HepG2 (cell line): ENCODE results near the gene NCCRP1. TPM values are rescaled to one million over a fixed set of nuclear protein-coding genes. Genes with fewer than 3 reads are reported as not detected.

Experiments
- DPF2 ChIP-seq: sonication (generic); formaldehyde crosslinking; IDR thresholded peaks from 2 replicates; pipeline ENCODE4 v1.4.0; 2020; ENCODE audit warnings: mild to moderate bottlenecking, low read depth, missing genetic modification reagents, borderline replicate concordance
- FOXC1 ChIP-seq: sonication (generic); formaldehyde crosslinking; IDR thresholded peaks from 2 replicates; pipeline ENCODE4 v1.8.0; 2022; ENCODE audit warnings: mild to moderate bottlenecking, missing genetic modification reagents, borderline replicate concordance
- HHEX ChIP-seq: IDR thresholded peaks from 2 replicates; pipeline ENCODE4 v1.6.1; 2016; ENCODE audit warnings: control low read depth
- HNF4A ChIP-seq: sonication (generic); formaldehyde crosslinking; IDR thresholded peaks from 2 replicates; pipeline ENCODE4 v1.4.0; 2020; ENCODE audit warnings: missing genetic modification reagents
- KAT2B ChIP-seq: fragments of 150-350 bp; IDR thresholded peaks from 2 replicates; pipeline ENCODE4 v1.6.1; 2014; ENCODE audit warnings: low read depth, low read length, borderline replicate concordance
- LBX2 ChIP-seq: sonication (generic); formaldehyde crosslinking; IDR thresholded peaks from 2 replicates; pipeline ENCODE4 v1.5.0; 2020; ENCODE audit warnings: missing genetic modification reagents, mild to moderate bottlenecking, borderline replicate concordance
- NFIB ChIP-seq: sonication (generic); formaldehyde crosslinking; IDR thresholded peaks from 2 replicates; pipeline ENCODE4 v1.9.0; 2021; ENCODE audit warnings: missing genetic modification reagents, mild to moderate bottlenecking, borderline replicate concordance
- POGZ ChIP-seq: sonication (generic); formaldehyde crosslinking; IDR thresholded peaks from 2 replicates; pipeline ENCODE4 v1.4.0; 2020; ENCODE audit warnings: mild to moderate bottlenecking, missing genetic modification reagents
- RFXANK ChIP-seq: IDR thresholded peaks from 2 replicates; pipeline ENCODE4 v1.6.1; 2016
- RORA ChIP-seq: sonication (generic); formaldehyde crosslinking; IDR thresholded peaks from 2 replicates; pipeline ENCODE4 v1.5.0; 2020; ENCODE audit warnings: mild to moderate bottlenecking, missing genetic modification reagents, moderate library complexity
- TBX2 ChIP-seq: sonication (generic); formaldehyde crosslinking; IDR thresholded peaks from 2 replicates; pipeline ENCODE4 v1.5.0; 2020; ENCODE audit warnings: missing genetic modification reagents, mild to moderate bottlenecking, borderline replicate concordance
- ZBTB8A ChIP-seq: sonication (generic); formaldehyde crosslinking; IDR thresholded peaks from 2 replicates; pipeline ENCODE4 v1.4.0; 2020; ENCODE audit warnings: mild to moderate bottlenecking, low read depth, missing genetic modification reagents, borderline replicate concordance
- ZNF276 ChIP-seq: sonication (generic); formaldehyde crosslinking; IDR thresholded peaks from 2 replicates; pipeline ENCODE4 v1.4.0; 2020; ENCODE audit warnings: mild to moderate bottlenecking, low read depth, missing genetic modification reagents
- ZNF451 ChIP-seq: sonication (generic); formaldehyde crosslinking; IDR thresholded peaks from 2 replicates; pipeline ENCODE4 v1.5.0; 2020; ENCODE audit warnings: mild to moderate bottlenecking, missing genetic modification reagents
- ZNF687 ChIP-seq: sonication (generic); formaldehyde crosslinking; IDR thresholded peaks from 2 replicates; pipeline ENCODE4 v1.5.1; 2020; ENCODE audit warnings: mild to moderate bottlenecking, missing genetic modification reagents, moderate library complexity
- ZNF704 ChIP-seq: sonication (generic); formaldehyde crosslinking; IDR thresholded peaks from 2 replicates; pipeline ENCODE4 v1.8.1; 2023; ENCODE audit warnings: mild to moderate bottlenecking, inconsistent platforms, moderate library complexity, missing genetic modification reagents, borderline replicate concordance
- ZNF788 ChIP-seq: sonication (generic); formaldehyde crosslinking; IDR thresholded peaks from 2 replicates; pipeline ENCODE4 v1.5.0; 2020; ENCODE audit warnings: mild to moderate bottlenecking, missing genetic modification reagents, borderline replicate concordance
- ZNF891 ChIP-seq: sonication (generic); formaldehyde crosslinking; IDR thresholded peaks from 2 replicates; pipeline ENCODE4 v1.5.0; 2020; ENCODE audit warnings: mild to moderate bottlenecking, missing genetic modification reagents
- polyA plus RNA-seq, 8 experiments: library from polyadenylated mRNA; depleted of rRNA in 3 of 8; stranded (reverse) in 7 of 8; unstranded in 1 of 8; fragments of >200 nt; fragmentation: Illumina TruSeq in 4 of 8; extraction: Trizol in 4 of 8; gene quantifications; 2 replicates each; pipeline versions ENCODE4 v1.2.1 to v1.2.3, GENCODE V29; 2011 to 2016; ENCODE audit warnings: low read depth in 4 of 8, missing spikeins in 1 of 8, mixed read lengths in 1 of 8; ENCODE audit not compliant: insufficient read depth in 1 of 8
- total RNA-seq, 5 experiments: library from RNA; depleted of rRNA; stranded (reverse); fragments of >200 nt; fragmentation: Illumina TruSeq; extraction: Trizol; gene quantifications; 2 replicates each; pipeline ENCODE4 v1.2.3, GENCODE V29; 2016; ENCODE audit warnings: low read depth in 1 of 5

Gene NCCRP1
- total and polyA plus RNA-seq, 2 of the 13 experiments (the other 11 are each of a cell fraction or from before 2014, with no cell fraction given): not detected

- TF ChIP-seq POGZ (CRISPR knock-in tag): no peak
- no peak for TF ChIP-seq ZBTB8A
- no peak for TF ChIP-seq KAT2B
- TF ChIP-seq ZNF704 (CRISPR knock-in tag): no peak
- TF ChIP-seq DPF2 (CRISPR knock-in tag): 0 out of 2 replicates have a peak, but pooled peaks have one; percentile 27
- no peak for TF ChIP-seq HHEX (CRISPR knock-in tag)
- TF ChIP-seq ZNF687 (CRISPR knock-in tag): peak; percentile 69
- TF ChIP-seq NFIB (CRISPR knock-in tag): no peak
- TF ChIP-seq LBX2: no peak
- no peak for TF ChIP-seq ZNF451
- 0 out of 2 replicates have a peak, but pooled peaks have one; percentile 33 for TF ChIP-seq ZNF276 (CRISPR knock-in tag)
- no peak for TF ChIP-seq ZNF891 (CRISPR knock-in tag)
- no peak for TF ChIP-seq RFXANK (CRISPR knock-in tag)
- no peak for TF ChIP-seq RORA
- peak; percentile 52; the same call in 1 of the 2 replicates for TF ChIP-seq HNF4A (CRISPR knock-in tag)
- TF ChIP-seq ZNF788: peak; percentile 15; the same call in 1 of the 2 replicates
- TF ChIP-seq TBX2 (CRISPR knock-in tag): 0 out of 2 replicates have a peak, but pooled peaks have one; percentile 15
- peak; percentile 42; the same call in 1 of the 2 replicates for TF ChIP-seq FOXC1
Measured at GRCh38 chr19:39157275-39157996, 39.3 kb upstream of the NCCRP1 start (continued).
